Memory B cell (primary cell): ENCODE data around the gene SYCN.

Experiments used
- ATAC-seq: fragments of 150-1000 bp; cut with Tn5 transposase; 2 replicates; pipeline ENCODE4 v1.10.0; 2021; ENCODE audit warnings: low read depth, mild to moderate bottlenecking, moderate library complexity
- DNase-seq, 2 donors: peaks; one replicate each; pipeline ENCODE4 v3.0.0; 2022; ENCODE audit warnings: low spot score in 2 of 2
- H3K27ac Mint-ChIP-seq: one replicate; pipeline ENCODE4 v1.8.0; 2022; ENCODE audit warnings: mild to moderate bottlenecking, moderate library complexity, mixed read lengths
- H3K27me3 Mint-ChIP-seq: one replicate; pipeline ENCODE4 v1.8.0; 2022; ENCODE audit warnings: mixed read lengths
- H3K36me3 Mint-ChIP-seq: one replicate; pipeline ENCODE4 v1.8.0; 2022; ENCODE audit warnings: mild to moderate bottlenecking, mixed read lengths
- H3K4me1 Mint-ChIP-seq: one replicate; pipeline ENCODE4 v1.8.0; 2022; ENCODE audit warnings: mixed read lengths
- H3K4me3 Mint-ChIP-seq: one replicate; pipeline ENCODE4 v1.8.0; 2022; ENCODE audit warnings: mild to moderate bottlenecking, moderate library complexity, mixed read lengths
- H3K9me3 Mint-ChIP-seq: one replicate; pipeline ENCODE4 v1.8.0; 2022; ENCODE audit warnings: mixed read lengths

Gene SYCN

GRCh38 chr19:39177110-39177699, 26.9 kb downstream of the SYCN start:
- Mint-ChIP-seq H3K4me1 (no peaks in the 10 kb centered on the region), H3K27me3 (no peaks in the 10 kb centered on the region), H3K4me3 (no peak overlapping the region), H3K9me3 (no peaks in the 10 kb centered on the region), H3K27ac (no peak overlapping the region), H3K36me3 (peaks cover 20% of the 10 kb centered on the region)
- ATAC-seq = no peak
- DNase-seq = no peak

- no peak overlapping the region for H3K4me3 Mint-ChIP-seq
- DNase-seq = no peak
- H3K27me3 Mint-ChIP-seq = no peaks in the 10 kb centered on the region
- no peak for ATAC-seq
- H3K9me3 Mint-ChIP-seq = no peaks in the 10 kb centered on the region
- no peak overlapping the region for H3K27ac Mint-ChIP-seq
- peaks cover 20% of the 10 kb centered on the region for H3K36me3 Mint-ChIP-seq
- no peaks in the 10 kb centered on the region for H3K4me1 Mint-ChIP-seq
Observed at GRCh38 chr19:39175564-39175963, 28.5 kb downstream of the SYCN start.

GRCh38 chr19:39174558-39175544, 29.2 kb downstream of the SYCN start:
- H3K27ac Mint-ChIP-seq = no peak overlapping the region
- DNase-seq = no peak
- peaks cover 22% of the 10 kb centered on the region for H3K36me3 Mint-ChIP-seq
- ATAC-seq = no peak
- H3K4me1 Mint-ChIP-seq = no peaks in the 10 kb centered on the region
- H3K27me3 Mint-ChIP-seq = no peaks in the 10 kb centered on the region
- no peaks in the 10 kb centered on the region for H3K9me3 Mint-ChIP-seq
- no peak overlapping the region for H3K4me3 Mint-ChIP-seq

GRCh38 chr19:39174142-39174541, 29.9 kb downstream of the SYCN start:
- DNase-seq (no peak), ATAC-seq (no peak)
- Mint-ChIP-seq H3K36me3 (peaks cover 26% of the 10 kb centered on the region), H3K27ac (no peak overlapping the region), H3K4me3 (no peak overlapping the region), H3K4me1 (no peaks in the 10 kb centered on the region), H3K9me3 (no peaks in the 10 kb centered on the region), H3K27me3 (no peaks in the 10 kb centered on the region)

- Mint-ChIP-seq H3K27ac (no peak overlapping the region), H3K27me3 (no peaks in the 10 kb centered on the region), H3K36me3 (peaks cover 26% of the 10 kb centered on the region), H3K4me3 (no peak overlapping the region), H3K4me1 (no peaks in the 10 kb centered on the region), H3K9me3 (no peaks in the 10 kb centered on the region)
- no peak for ATAC-seq
- no peak for DNase-seq
Observed at GRCh38 chr19:39173502-39173991, 30.5 kb downstream of the SYCN start.

GRCh38 chr19:39172700-39173501, 31.2 kb downstream of the SYCN start:
- Mint-ChIP-seq H3K4me1 (no peaks in the 10 kb centered on the region), H3K27ac (no peak overlapping the region), H3K9me3 (no peaks in the 10 kb centered on the region), H3K4me3 (no peak overlapping the region), H3K27me3 (no peaks in the 10 kb centered on the region), H3K36me3 (peaks cover 21% of the 10 kb centered on the region)
- no peak for DNase-seq
- ATAC-seq = no peak

GRCh38 chr19:39171479-39172465, 32.3 kb downstream of the SYCN start:
- Mint-ChIP-seq H3K4me3 (no peak overlapping the region), H3K27me3 (no peaks in the 10 kb centered on the region), H3K27ac (no peak overlapping the region), H3K9me3 (no peaks in the 10 kb centered on the region), H3K4me1 (no peaks in the 10 kb centered on the region), H3K36me3 (peaks cover 20% of the 10 kb centered on the region)
- DNase-seq = no peak
- ATAC-seq = no peak

GRCh38 chr19:39170386-39171231, 33.5 kb downstream of the SYCN start:
- no peak for DNase-seq
- H3K9me3 Mint-ChIP-seq = no peaks in the 10 kb centered on the region
- H3K4me1 Mint-ChIP-seq = no peaks in the 10 kb centered on the region
- H3K27ac Mint-ChIP-seq = no peak overlapping the region
- H3K36me3 Mint-ChIP-seq = peaks cover 20% of the 10 kb centered on the region
- H3K4me3 Mint-ChIP-seq = no peak overlapping the region
- no peaks in the 10 kb centered on the region for H3K27me3 Mint-ChIP-seq
- no peak for ATAC-seq

GRCh38 chr19:39169143-39169810, 34.8 kb downstream of the SYCN start:
- no peaks in the 10 kb centered on the region for H3K9me3 Mint-ChIP-seq
- H3K27ac Mint-ChIP-seq = no peak overlapping the region
- no peaks in the 10 kb centered on the region for H3K4me1 Mint-ChIP-seq
- DNase-seq (no peak), ATAC-seq (no peak)
- H3K4me3 Mint-ChIP-seq = no peak overlapping the region
- no peaks in the 10 kb centered on the region for H3K27me3 Mint-ChIP-seq
- H3K36me3 Mint-ChIP-seq = peaks cover 18% of the 10 kb centered on the region

- Mint-ChIP-seq H3K9me3 (no peaks in the 10 kb centered on the region), H3K27me3 (no peaks in the 10 kb centered on the region), H3K4me3 (no peak overlapping the region), H3K27ac (no peak overlapping the region), H3K4me1 (no peaks in the 10 kb centered on the region), H3K36me3 (peaks cover 14% of the 10 kb centered on the region)
- DNase-seq (no peak), ATAC-seq (no peak)
Observed at GRCh38 chr19:39168258-39169142, 35.6 kb downstream of the SYCN start.

- DNase-seq = no peak
- no peak overlapping the region for H3K4me3 Mint-ChIP-seq
- H3K27ac Mint-ChIP-seq = no peak overlapping the region
Observed at GRCh38 chr19:39167461-39168257, 36.4 kb downstream of the SYCN start.

More at GRCh38 chr19:39167461-39168257, 36.4 kb downstream of the SYCN start:
- Mint-ChIP-seq H3K9me3 (no peaks in the 10 kb centered on the region), H3K27me3 (no peaks in the 10 kb centered on the region), H3K4me1 (peaks cover 2% of the 10 kb centered on the region), H3K36me3 (peaks cover 13% of the 10 kb centered on the region)
- ATAC-seq = no peak
